DMS 273 treated with DMSO at 0.1 percent for 48 hours (cell line): ENCODE results near the gene ICA1.

Experiments used
- DNase-seq: peaks from one replicate; lab custom pipeline; 2025; lab: John Stamatoyannopoulos, UW

Gene ICA1

GRCh38 chr7:8159595-8159994 lies 102.4 kb downstream of the ICA1 start:
- DNase-seq: no peak

- no peak for DNase-seq
Measured at GRCh38 chr7:8157296-8157695, 104.7 kb downstream of the ICA1 start.

GRCh38 chr7:8155836-8156235 lies 106.1 kb downstream of the ICA1 start:
- DNase-seq: no peak

- no peak for DNase-seq
Measured at GRCh38 chr7:8154272-8154671, 107.7 kb downstream of the ICA1 start.

- DNase-seq: no peak
Measured at GRCh38 chr7:8152489-8153192, 109.3 kb downstream of the ICA1 start.

- DNase-seq: no peak
Measured at GRCh38 chr7:8151161-8151725, 110.7 kb downstream of the ICA1 start.

- no peak for DNase-seq
Measured at GRCh38 chr7:8149222-8149621, 112.7 kb downstream of the ICA1 start.

GRCh38 chr7:8147760-8148463 lies 114.1 kb downstream of the ICA1 start:
- DNase-seq: no peak

- no peak for DNase-seq
Measured at GRCh38 chr7:8146788-8147413, 115.1 kb downstream of the ICA1 start.

GRCh38 chr7:8146106-8146787 lies 115.7 kb downstream of the ICA1 start:
- no peak for DNase-seq

GRCh38 chr7:8144856-8145255 lies 117.1 kb downstream of the ICA1 start:
- no peak for DNase-seq

- DNase-seq: no peak
Measured at GRCh38 chr7:8143151-8143874, 118.7 kb downstream of the ICA1 start.

- no peak for DNase-seq
Measured at GRCh38 chr7:8142477-8142876, 119.5 kb downstream of the ICA1 start.

GRCh38 chr7:8141070-8141469 lies 120.9 kb downstream of the ICA1 start:
- DNase-seq: no peak

- no peak for DNase-seq
Measured at GRCh38 chr7:8136051-8136730, 125.8 kb downstream of the ICA1 start.

- no peak for DNase-seq
Measured at GRCh38 chr7:8135417-8135816, 126.5 kb downstream of the ICA1 start.

GRCh38 chr7:8134089-8134733 lies 127.8 kb downstream of the ICA1 start:
- DNase-seq: no peak

- DNase-seq: no peak
Measured at GRCh38 chr7:8133188-8133848, 128.6 kb downstream of the ICA1 start.

- no peak for DNase-seq
Measured at GRCh38 chr7:8131694-8132605, 130.0 kb downstream of the ICA1 start.
